Trophoblast cell (in vitro differentiated cells and primary cell): ENCODE measurements around the gene GPR179.

Experiments
- DNase-seq, 2 donors: peaks; one replicate each; pipeline ENCODE4 v3.0.0-alpha.2; 2016
- H2AFZ ChIP-seq: 2 replicates; pipeline ENCODE4 v1.6.1; 2013; ENCODE audit warnings: low read length, moderate library complexity, mild to moderate bottlenecking; ENCODE audit not compliant: insufficient read depth, poor library complexity
- H2AK5ac ChIP-seq: 2 replicates; pipeline ENCODE4 v1.6.1; 2013; ENCODE audit warnings: mild to moderate bottlenecking, low read length
- H2BK120ac ChIP-seq: 2 replicates; pipeline ENCODE4 v1.6.1; 2013; ENCODE audit warnings: low read length, mild to moderate bottlenecking, moderate library complexity; ENCODE audit not compliant: insufficient read depth, poor library complexity
- H2BK12ac ChIP-seq: 2 replicates; pipeline ENCODE4 v1.6.1; 2013; ENCODE audit warnings: mild to moderate bottlenecking, low read length, moderate library complexity
- H2BK5ac ChIP-seq: 2 replicates; pipeline ENCODE4 v1.6.1; 2013; ENCODE audit warnings: low read length, low read depth, moderate library complexity, mild to moderate bottlenecking; ENCODE audit not compliant: poor library complexity
- H3K14ac ChIP-seq: 2 replicates; pipeline ENCODE4 v1.6.1; 2013; ENCODE audit warnings: mild to moderate bottlenecking, low read length
- H3K18ac ChIP-seq: 2 replicates; pipeline ENCODE4 v1.6.1; 2013; ENCODE audit warnings: mild to moderate bottlenecking, low read length
- H3K23ac ChIP-seq: 2 replicates; pipeline ENCODE4 v1.6.1; 2013; ENCODE audit warnings: low read length
- H3K27ac ChIP-seq: 2 replicates; pipeline ENCODE4 v1.5.1; 2013; ENCODE audit warnings: low read depth, mild to moderate bottlenecking, inconsistent platforms, low read length, moderate library complexity
- H3K27me3 ChIP-seq: 2 replicates; pipeline ENCODE4 v1.6.1; 2013; ENCODE audit warnings: inconsistent platforms, mild to moderate bottlenecking, low read length, moderate library complexity; ENCODE audit not compliant: insufficient read depth
- H3K36me3 ChIP-seq, 2 experiments: 1 replicate in 1 of 2; 2 replicates in 1 of 2; pipeline ENCODE4 v1.6.1; 2013; ENCODE audit warnings: low read length in 2 of 2, mild to moderate bottlenecking in 2 of 2, moderate library complexity in 1 of 2; ENCODE audit not compliant: insufficient read depth in 2 of 2, control insufficient read depth in 1 of 2
- H3K4ac ChIP-seq: 2 replicates; pipeline ENCODE4 v1.6.1; 2013; ENCODE audit warnings: low read depth, mild to moderate bottlenecking, low read length, moderate library complexity
- H3K4me1 ChIP-seq, 2 experiments: 1 replicate in 1 of 2; 2 replicates in 1 of 2; pipeline ENCODE4 v1.6.1; 2013; ENCODE audit warnings: low read length in 2 of 2, mild to moderate bottlenecking in 2 of 2, moderate library complexity in 1 of 2; ENCODE audit not compliant: insufficient read depth in 2 of 2, control insufficient read depth in 1 of 2
- H3K4me2 ChIP-seq: 2 replicates; pipeline ENCODE4 v1.6.1; 2013; ENCODE audit warnings: inconsistent platforms, mild to moderate bottlenecking, low read length, moderate library complexity
- H3K4me3 ChIP-seq: 2 replicates; pipeline ENCODE4 v1.5.1; 2013; ENCODE audit warnings: mild to moderate bottlenecking, low read depth, low read length, inconsistent platforms
- H3K79me1 ChIP-seq: one replicate; pipeline ENCODE4 v1.6.1; 2013; ENCODE audit warnings: low read length
- H3K79me2 ChIP-seq: 2 replicates; pipeline ENCODE4 v1.6.1; 2013; ENCODE audit warnings: low read length, mild to moderate bottlenecking; ENCODE audit not compliant: control insufficient read depth, insufficient read depth, poor library complexity
- H3K9ac ChIP-seq: 2 replicates; pipeline ENCODE4 v1.6.1; 2013; ENCODE audit warnings: mild to moderate bottlenecking, low read length
- H3K9me3 ChIP-seq: 2 replicates; pipeline ENCODE4 v1.6.1; 2013; ENCODE audit warnings: low read depth, mild to moderate bottlenecking, control low read depth, inconsistent platforms, low read length; ENCODE audit not compliant: insufficient read depth
- H4K12ac ChIP-seq: 2 replicates; pipeline ENCODE4 v1.6.1; 2013; ENCODE audit warnings: low read depth, mild to moderate bottlenecking, low read length, moderate library complexity
- H4K8ac ChIP-seq: 2 replicates; pipeline ENCODE4 v1.6.1; 2013; ENCODE audit warnings: low read depth, mild to moderate bottlenecking, low read length, moderate library complexity
- H4K91ac ChIP-seq: one replicate; pipeline ENCODE4 v1.6.1; 2013; ENCODE audit warnings: low read depth, mild to moderate bottlenecking, low read length, moderate library complexity
- WGBS: extraction: QIAGEN DNeasy Blood & Tissue Kit; methylation state at CpG from one replicate; pipeline ENCODE4 v1.1.7; 2013; ENCODE audit warnings: missing lambda C conversion rate; ENCODE audit not compliant: insufficient read length, insufficient coverage; ENCODE audit errors: extremely low coverage; 5-methylcytosine and 5-hydroxymethylcytosine counted together

The GPR179 gene

DNA sequence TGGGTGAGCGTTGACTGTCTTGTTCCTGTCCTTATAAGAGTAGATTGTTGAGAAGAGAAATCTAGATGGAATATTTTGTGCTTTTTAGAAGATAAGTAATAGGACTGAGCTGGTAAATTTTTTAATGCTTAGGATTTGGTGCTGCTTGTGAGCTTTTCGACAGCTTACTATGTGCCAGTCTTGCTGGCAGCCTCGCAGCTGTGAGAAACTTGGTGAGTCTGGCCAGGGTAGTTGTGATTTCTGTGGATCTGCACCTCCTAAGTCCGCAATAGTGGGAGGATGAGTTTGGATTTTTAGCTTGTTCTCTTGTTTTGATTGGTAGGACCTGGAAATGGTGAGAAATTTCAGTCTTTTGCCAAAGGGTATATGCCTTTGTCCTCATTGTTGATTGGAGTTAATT, 11.5 kb upstream of the GPR179 start:
- peaks cover 5 to 13% of the 10 kb centered on the region in 2 experiments for H3K4me1 ChIP-seq
- no peak overlapping the region for H4K12ac ChIP-seq
- H2BK12ac ChIP-seq = no peak overlapping the region
- H3K18ac ChIP-seq = no peak overlapping the region
- no peak overlapping the region for H4K8ac ChIP-seq
- no peaks in the 10 kb centered on the region for H3K36me3 ChIP-seq
- H3K27ac ChIP-seq = no peak overlapping the region
- H3K79me2 ChIP-seq = peaks cover 7% of the 10 kb centered on the region
- no peak overlapping the region for H3K14ac ChIP-seq
- no peak overlapping the region for H4K91ac ChIP-seq
- H3K4me3 ChIP-seq = no peak overlapping the region
- no peak overlapping the region for H3K4ac ChIP-seq
- H3K27me3 ChIP-seq = no peaks in the 10 kb centered on the region
- DNase-seq = no peak
- peaks cover 7% of the 10 kb centered on the region for H3K79me1 ChIP-seq
- no peak overlapping the region for H3K23ac ChIP-seq
- no peak overlapping the region for H2AK5ac ChIP-seq
- no peak overlapping the region for H3K4me2 ChIP-seq
- no peak overlapping the region for H2BK5ac ChIP-seq
- H3K9ac ChIP-seq = no peak overlapping the region
- WGBS = no CpG with 5 or more reads among the region's 4 CpGs
- no peaks in the 10 kb centered on the region for H3K9me3 ChIP-seq
- H2AFZ ChIP-seq = no peak overlapping the region
- H2BK120ac ChIP-seq = no peak overlapping the region

DNA sequence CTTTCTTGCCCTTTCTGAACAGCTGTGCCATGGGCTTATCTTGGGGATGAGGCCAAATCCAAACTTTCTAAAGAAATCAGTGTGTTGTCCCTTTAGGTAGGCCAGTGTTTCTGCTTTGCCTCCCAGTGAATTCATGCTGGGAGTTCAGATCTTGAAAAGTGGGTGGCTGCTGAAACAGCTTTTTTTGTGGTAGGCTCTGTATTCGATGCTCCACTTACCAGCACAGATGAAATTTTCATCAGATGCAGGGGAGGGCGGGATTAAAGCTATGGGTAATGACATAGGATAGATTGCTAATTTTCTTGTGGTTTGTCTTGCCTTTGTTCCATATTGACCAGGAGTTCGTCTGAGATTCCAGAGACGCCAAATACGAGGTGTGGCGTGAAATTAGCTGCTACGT, 10.7 kb upstream of the GPR179 start:
- Histone ChIP-seq H3K4ac (no peak overlapping the region), H3K27me3 (no peaks in the 10 kb centered on the region), H3K4me1 (peaks cover 5 to 13% of the 10 kb centered on the region in 2 experiments), H3K9me3 (no peaks in the 10 kb centered on the region), H2AK5ac (no peak overlapping the region), H3K79me2 (peaks cover 7% of the 10 kb centered on the region), H2BK5ac (no peak overlapping the region), H2BK12ac (no peak overlapping the region), H3K4me2 (no peak overlapping the region), H2BK120ac (no peak overlapping the region), H3K9ac (no peak overlapping the region), H2AFZ (no peak overlapping the region), H3K4me3 (no peak overlapping the region), H4K12ac (no peak overlapping the region), H3K14ac (no peak overlapping the region), H4K91ac (no peak overlapping the region), H3K23ac (no peak overlapping the region), H3K36me3 (no peaks in the 10 kb centered on the region), H3K18ac (no peak overlapping the region), H3K79me1 (peaks cover 7% of the 10 kb centered on the region), H3K27ac (no peak overlapping the region), H4K8ac (no peak overlapping the region)
- DNase-seq = no peak
- no CpG with 5 or more reads among the region's 7 CpGs for WGBS

DNA sequence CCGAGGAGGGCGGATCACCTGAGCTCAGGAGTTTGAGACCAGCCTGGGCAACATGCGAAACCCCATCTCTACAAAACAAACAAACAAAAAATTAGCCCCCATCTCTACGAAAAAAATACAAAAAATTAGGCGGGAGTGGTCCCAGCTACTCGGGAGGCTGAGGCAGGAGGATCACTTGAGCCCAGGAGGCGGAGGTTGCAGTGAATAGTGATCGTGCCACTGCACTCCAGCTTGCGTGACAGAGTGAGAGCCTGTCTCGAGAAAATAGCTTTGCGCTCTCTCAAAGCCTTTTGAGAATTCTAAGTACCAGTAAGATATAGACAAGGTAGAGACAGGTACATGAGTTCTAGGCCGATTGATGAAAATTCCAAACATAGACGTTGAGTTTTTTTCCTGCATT, 9.9 kb upstream of the GPR179 start:
- H2BK120ac ChIP-seq = no peak overlapping the region
- no peak overlapping the region for H4K8ac ChIP-seq
- no peak overlapping the region for H3K4ac ChIP-seq

DNA sequence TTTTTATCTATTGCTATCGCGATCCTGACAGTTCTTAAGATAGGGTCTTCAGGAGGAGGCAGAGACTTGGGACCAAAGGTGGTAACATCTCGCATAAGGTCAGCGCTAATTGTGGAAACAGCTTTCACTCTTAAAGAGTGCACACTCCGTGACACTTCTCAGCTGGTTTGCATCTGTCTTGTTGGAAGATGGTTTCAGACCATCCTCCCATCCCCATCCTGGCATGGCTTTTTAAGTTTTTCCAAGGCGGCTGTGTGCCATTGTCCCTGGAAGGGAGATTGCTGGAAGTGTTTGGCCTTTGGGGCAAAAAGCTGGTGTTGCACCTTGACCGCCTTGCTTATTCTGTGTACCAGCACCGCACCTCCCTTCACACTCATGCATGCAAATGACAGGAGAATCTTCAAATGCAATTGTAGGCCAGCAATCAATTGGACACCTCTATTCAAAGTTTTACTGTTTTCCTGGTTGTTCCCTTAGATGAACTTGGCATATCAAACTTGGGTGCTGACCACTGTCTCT, 9.4 kb upstream of the GPR179 start:
- Histone ChIP-seq H3K36me3 (no peaks in the 10 kb centered on the region), H2AK5ac (no peak overlapping the region), H4K91ac (no peak overlapping the region), H2BK5ac (no peak overlapping the region), H4K8ac (no peak overlapping the region), H2BK120ac (no peak overlapping the region), H3K14ac (no peak overlapping the region), H3K4me3 (peak overlapping the region; percentile 14), H3K79me1 (peaks cover 7% of the 10 kb centered on the region), H3K4me2 (peak overlapping the region; percentile 79), H2BK12ac (no peak overlapping the region), H3K9me3 (no peaks in the 10 kb centered on the region), H3K79me2 (peaks cover 6% of the 10 kb centered on the region), H3K23ac (no peak overlapping the region), H3K27ac (no peak overlapping the region), H3K27me3 (no peaks in the 10 kb centered on the region), H4K12ac (no peak overlapping the region), H3K18ac (no peak overlapping the region), H3K4me1 (peaks cover 5 to 13% of the 10 kb centered on the region in 2 experiments), H3K9ac (peak overlapping the region; percentile 4), H2AFZ (no peak overlapping the region), H3K4ac (no peak overlapping the region)
- WGBS = no CpG with 5 or more reads among the region's 8 CpGs
- DNase-seq = peak in 1 of 2 donors; percentile 6

More for the DNA sequence above, 9.9 kb upstream of the GPR179 start:
- Histone ChIP-seq H3K79me1 (peaks cover 7% of the 10 kb centered on the region), H3K18ac (no peak overlapping the region), H2BK5ac (no peak overlapping the region), H2AK5ac (no peak overlapping the region), H3K9ac (no peak overlapping the region), H3K23ac (no peak overlapping the region), H3K14ac (no peak overlapping the region), H2AFZ (no peak overlapping the region), H3K4me3 (no peak overlapping the region), H4K91ac (no peak overlapping the region), H3K27ac (no peak overlapping the region), H4K12ac (no peak overlapping the region), H3K36me3 (no peaks in the 10 kb centered on the region), H3K4me2 (no peak overlapping the region), H2BK12ac (no peak overlapping the region), H3K27me3 (no peaks in the 10 kb centered on the region), H3K9me3 (no peaks in the 10 kb centered on the region), H3K79me2 (peaks cover 6% of the 10 kb centered on the region), H3K4me1 (peaks cover 5 to 13% of the 10 kb centered on the region in 2 experiments)
- WGBS = no CpG with 5 or more reads among the region's 13 CpGs
- peak in 1 of 2 donors; percentile 21 for DNase-seq
